Cortex of kidney (tissue), 1 donor: ENCODE data around the gene CHST11.

Experiments
- DNase-seq: peaks from one replicate; lab custom pipeline; 2025; lab: John Stamatoyannopoulos, UW

The CHST11 gene

DNA sequence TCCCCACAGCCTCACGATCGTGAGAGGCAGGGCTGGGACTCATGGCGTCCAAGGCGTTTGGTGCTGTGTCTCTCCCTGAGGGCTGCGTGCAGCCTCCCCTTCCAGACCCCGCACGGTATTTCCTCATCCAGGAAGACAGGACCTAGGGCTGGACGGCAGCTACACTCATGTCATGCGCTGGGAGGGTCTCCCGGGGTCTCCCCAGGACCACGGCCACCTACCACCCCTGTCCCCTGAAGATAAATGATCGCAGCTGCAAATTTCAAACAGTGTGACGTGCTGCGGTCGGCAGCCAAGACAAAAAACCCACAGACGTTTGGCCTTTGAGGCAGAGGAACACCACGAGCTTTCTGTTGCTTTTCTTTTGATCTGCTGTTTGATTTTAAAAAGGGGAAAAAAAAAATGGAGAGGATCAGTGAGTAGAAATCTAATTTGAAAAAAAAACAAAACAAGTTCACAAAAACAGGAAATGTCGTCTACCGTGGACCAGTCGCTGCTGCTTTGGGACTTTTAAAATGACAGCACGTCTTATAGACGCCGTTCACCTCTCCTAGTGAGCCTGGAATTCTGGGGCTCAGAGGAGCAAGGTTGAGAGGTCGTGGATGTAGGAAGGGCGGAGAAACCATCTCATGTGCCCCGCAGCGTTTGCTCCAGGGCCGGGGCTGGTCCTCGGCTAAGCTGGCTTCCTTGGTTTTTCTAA is 263.7 kb downstream of the CHST11 start:
- no peak for DNase-seq

DNA sequence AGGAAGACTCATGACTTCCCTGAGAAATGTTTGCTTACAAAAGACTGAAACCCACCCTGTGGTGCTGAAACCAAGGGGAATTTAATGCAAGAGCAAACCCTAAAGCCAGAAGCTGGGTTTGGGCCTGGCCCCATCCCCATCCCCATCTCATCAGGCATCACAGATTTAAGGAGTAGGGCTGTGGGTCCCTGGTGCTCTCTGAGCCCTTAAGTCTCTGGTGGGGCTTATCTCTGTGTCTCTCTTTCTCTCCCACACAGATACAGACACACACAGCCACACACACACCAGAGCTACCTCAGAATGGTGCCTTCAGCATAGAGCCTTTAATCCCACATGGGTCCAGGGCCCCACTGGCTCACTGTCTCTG is 264.3 kb downstream of the CHST11 start:
- no peak for DNase-seq

DNA sequence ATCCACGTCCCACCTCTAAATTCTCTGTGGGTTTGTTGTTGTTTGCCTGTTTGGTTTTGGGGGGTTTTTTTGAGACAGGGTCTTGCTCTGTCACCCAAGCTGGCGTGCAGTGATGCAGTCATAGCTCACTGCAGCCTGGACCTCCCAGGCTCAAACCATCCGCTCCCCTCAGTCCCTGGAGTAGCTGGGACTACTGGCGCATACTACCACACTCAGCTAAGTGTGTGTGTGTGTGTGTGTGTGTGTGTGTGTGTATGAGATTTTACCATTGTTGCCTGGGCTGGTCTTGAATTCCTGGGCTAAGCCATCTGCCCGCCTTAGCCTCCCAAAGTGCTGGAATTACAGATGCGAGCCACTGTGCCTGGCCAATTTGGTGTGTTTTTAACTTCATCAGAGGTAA is 265.2 kb downstream of the CHST11 start:
- no peak for DNase-seq

DNA sequence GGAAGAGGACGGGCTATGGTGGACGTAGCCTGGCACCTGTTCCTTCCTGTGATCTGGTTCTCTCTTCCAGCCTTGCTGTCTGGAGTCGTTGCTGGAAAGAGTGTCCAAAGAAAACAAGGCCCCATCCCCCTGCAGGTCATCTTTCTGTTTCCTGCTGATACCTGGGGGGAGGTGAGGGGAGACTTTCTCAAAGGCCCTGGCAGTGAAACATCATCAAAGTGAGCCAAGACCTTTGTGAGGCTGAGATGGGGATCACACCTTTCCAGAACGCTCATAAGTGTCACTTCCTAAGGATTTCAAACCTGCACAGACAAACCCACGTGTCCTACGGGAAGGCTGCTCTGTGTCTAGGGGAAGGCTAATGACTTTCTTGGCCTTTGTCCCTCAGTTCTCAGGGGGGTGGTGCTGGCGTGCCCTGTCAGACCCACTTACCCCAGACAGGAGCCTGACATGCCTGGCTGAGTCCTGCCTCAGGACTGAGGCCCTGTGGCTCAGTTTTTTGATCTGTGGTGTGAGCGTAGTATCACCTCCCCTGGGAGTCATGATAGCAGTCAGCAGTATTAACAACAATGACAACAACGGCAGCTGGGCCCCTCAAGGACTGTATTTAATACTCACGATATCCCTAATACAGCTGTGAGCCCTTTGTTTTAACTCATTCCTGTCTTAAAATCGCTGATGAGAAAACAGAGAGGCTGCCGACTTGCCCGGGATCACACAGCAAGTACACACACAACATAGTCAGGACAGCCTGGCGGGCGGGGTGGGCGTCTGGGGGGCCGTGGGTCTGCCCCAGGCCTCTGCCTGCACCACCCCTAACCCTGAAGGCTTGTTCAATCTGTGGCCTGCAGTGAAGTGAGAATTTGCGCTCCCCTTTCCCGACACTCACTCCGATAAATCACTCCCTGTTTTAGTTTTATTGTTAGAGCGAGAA is 266.1 kb downstream of the CHST11 start:
- no peak for DNase-seq

DNA sequence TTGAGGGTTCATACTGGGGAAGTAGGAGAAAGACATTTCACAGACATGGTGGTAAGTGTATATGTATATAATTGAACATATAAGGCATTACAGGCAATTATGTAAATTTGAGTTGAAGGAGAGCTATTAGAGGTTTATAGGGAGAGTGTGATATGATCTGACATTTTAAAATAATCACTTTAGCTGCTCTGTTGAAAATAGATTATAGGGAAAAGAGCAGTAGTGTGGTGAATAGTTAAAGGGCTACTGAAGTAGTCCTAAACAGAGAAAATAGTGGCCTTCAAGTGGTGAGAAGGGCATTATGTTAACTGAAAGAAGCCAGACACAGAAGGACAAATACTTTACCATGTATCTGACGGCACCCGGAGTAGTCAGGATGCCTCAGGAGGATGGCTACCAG is 267.1 kb downstream of the CHST11 start:
- no peak for DNase-seq

DNA sequence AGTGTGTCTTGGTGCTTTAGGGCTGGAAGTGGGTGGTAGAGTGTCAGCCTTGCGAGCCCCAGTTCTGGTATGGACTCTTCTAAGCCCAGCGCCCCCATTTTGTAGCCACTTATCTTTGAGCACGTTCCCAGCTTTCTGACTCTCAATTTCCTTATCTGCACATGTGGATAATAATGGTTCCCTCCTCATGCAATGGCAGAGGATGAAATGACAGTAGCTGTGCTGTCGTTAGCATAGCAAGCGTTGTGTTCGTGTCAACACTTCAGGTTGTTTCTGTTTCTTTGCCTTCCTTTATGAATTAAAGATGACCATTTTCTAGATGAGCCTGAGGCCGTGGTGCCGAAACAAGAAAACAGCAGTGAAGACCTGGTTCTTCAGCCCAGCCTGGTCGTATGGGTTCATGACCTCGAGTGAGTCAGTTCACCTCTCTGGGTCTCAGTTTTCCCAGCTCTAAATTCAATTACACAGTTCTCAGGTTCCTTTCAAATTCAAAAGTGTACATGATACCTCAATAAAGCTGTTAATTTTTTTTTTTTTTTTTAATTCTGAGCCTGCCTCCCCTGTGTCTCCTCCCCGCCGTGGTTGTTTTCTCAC is 268.3 kb downstream of the CHST11 start:
- DNase-seq, result no peak

DNA sequence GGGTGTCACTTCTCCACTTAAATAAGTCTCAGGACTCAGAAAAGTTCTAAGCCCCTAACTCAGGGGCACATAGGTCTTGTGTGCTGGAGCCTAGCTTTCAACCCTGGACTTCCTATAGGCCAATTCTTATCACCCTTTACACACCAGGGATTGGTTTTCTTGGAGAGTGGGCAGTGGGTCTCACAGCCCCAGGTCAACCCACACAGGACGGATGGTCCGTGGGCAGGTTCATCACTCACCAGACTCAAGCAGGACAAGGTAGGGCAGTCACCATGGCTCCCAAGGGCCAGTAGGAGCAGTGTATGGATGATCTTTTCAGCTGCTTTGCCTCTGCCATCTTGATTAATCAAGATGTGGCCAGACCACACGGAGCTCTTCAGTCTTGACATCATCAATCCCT is 268.9 kb downstream of the CHST11 start:
- no peak for DNase-seq

DNA sequence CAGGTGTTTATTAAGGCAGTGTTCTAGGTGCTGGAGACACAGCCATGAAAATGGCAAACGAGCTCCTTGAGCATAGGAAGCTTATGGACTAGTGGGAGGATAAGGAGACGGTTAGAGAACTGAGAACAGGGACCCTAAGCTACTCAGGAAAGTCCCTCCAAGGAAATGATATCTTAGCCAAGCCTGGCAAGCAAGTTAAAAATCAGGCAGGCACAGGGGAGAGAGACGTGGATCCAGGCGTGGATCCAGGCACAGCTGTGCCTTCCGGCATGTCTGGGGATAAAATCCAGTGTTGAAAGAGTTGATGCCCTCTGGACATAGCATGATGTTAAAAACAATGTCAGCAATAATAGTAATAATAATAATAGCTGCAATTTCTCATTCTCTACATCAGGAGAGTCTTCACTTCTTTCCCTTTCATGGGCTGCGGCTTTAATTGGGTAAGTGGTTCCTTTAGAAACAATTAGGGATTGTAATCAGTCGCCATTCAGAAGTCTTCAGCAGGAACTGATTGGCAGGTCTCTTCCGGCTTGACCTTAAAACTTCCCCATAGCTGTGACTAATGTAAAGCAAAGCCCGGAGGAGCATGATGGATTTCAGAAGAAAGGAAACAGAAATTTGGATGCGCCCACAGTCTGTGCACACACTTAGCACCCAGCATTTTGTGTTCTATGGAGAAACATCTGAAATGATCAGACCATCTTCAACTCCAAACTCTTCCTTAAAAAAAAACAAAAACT is 271.1 kb downstream of the CHST11 start:
- no peak for DNase-seq

DNA sequence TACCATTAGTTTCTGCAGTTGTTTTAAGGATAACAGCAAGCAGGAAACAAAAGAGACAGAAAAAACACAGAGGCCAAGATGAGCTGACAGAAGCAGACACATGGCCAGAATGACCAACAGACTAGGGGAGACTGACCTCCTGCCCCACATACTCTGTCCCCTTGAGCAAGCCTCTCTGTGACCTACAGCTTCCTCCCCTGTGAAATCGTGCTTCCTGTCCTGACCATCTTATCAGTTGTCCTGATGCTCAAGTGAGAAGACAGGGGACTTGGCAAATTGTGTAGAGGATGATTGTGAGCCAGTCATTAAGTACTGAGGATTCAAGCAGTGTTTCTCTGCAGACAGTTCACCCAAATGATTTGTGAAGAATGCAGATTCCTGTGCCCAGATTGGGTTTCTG is 272.3 kb downstream of the CHST11 start:
- no peak for DNase-seq

DNA sequence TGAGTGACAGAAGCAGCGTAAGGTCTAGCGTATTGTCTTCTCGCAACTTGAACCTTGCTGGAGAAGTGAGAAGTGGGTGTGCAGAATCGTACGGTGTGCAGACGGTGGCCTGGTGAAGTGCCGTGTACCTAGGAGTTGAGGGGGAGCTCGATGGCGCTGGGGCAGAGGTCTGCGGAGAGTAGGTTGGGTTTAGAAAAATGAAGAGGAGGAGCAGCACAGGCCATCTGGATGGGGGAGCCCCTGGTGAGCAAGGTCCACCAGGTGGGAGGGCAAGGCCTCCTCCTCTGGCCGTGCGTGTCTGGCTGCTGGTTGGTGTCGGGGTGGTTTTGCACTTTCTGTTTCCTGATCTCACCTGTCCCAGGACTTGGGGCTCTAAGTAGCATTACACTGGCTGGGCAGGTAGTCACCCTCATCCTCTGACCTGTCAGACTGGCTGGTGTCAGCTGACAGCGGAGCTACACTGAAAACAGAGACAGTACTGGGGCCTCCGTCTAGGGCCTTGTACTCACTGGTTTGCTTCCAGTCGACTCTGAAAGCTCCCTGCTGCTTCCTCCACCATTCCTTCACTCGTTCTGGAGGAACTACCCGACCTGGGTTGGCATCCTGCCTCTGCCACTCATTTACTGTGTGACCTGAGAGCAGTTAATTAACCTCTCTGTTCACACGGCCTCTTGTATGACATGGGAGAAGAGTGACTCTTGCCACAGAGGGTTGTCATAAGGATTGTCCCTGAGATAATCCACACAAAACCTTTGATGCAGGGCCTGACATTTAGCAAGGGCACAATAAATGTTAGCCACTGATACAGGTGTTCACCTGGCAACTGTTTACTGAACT is 273.1 kb downstream of the CHST11 start:
- no peak for DNase-seq

DNA sequence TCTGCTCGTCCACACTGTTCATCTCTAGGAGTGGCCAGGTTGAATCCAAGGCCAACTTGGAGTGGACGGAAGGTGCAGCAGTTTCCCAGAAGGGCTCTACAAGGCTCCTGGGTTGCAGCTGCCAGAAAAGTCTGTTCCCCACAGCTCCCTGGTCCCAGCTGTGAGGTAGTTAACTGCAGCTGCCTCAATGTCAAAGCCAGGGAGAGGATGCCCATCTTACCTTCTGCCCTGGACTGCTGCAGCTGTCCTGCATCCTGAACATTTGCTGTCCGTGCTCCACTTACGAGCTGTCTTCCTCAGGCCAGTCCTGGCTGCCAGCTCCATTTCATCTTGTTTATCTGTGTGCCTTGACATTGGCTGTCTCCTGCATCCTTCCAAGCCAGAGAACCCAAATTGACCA is 274.0 kb downstream of the CHST11 start:
- DNase-seq, result no peak

DNA sequence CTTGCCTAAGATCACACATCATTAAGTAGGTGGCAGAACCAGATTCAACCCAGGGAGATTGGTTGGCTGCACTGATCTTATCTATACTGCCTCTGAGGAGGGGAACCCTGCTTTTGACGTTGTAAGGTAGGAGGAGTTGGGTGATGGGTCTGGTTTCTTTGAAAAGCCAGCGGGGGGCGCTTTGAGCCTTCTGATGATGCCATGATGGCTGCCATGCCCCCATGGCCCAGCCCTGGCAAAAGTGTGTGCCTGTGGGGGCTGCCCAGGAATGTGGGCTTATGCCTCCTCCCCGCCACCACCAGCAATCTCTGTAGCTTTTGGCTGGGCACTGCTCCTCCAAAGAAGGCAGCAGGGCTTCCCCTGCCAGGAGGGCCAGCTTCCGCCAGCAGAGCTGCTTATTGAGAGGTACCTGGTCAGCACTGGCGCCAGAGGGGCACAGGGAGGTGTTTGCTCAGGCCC is 277.0 kb downstream of the CHST11 start:
- no peak for DNase-seq

DNA sequence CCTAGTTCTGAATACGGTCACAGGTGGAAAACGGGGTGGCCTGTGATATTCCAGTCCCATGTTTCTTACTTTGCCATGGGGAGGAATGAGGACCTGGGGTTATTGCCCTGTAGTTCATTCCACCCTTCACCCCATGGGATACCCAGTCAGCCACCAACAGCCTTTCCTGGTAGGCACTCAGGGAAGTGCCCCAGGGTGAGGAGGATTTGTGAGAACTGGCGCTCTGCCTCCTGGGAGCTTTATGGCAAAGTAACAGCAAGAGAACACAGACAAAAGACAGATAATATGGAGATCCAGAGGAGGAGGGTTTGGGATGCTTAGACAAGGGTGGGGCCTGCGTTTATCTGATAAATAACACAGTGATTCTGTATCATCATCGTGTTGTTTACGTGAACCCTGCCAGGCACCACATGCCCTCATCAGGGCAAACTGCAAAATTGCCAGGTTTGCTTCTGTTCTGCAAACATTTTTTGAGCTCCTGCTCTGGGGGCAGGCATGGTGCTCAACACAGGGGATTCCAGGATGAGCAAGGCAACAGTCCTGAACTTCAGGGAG is 277.9 kb downstream of the CHST11 start:
- DNase-seq, result no peak

DNA sequence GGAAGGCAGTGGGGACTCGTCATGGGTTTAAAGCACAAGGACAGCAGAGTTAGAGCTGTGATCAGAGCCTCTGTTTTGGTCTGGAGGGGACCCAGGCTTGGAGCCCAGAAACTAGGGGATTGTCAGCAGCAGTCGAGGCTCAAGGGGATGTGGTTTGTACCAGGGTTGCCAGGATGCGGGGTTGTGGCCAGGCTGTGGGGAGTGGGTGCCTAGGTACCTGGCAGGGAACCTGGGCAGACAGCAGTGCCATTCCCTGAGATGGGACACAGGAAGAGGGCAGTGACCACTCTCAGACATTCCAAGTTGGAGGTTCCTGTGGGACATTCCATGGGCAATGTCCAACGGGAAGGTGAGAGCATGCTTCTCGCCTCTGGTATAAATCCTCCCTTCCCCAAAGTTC is 279.1 kb downstream of the CHST11 start:
- DNase-seq, result no peak

DNA sequence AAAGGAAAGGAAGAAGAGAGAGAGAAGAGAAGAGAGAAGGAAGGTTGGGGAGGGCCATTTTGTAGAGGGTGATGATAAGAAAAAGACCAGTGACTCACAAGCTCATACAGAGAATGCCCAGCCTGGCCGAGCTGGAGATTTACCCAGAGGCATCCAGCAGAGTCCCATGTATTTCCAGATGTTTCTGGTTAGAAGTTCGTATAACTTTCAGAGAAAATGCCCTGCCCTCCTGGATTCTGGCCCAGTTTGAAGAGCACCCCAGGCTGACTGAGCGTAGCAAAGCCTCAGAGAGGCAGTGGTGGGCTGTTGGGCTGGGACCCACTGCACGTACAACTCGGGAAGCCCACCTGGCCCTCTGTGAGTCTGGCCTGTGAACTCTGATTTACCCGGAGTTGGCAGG is 279.6 kb downstream of the CHST11 start:
- no peak for DNase-seq

DNA sequence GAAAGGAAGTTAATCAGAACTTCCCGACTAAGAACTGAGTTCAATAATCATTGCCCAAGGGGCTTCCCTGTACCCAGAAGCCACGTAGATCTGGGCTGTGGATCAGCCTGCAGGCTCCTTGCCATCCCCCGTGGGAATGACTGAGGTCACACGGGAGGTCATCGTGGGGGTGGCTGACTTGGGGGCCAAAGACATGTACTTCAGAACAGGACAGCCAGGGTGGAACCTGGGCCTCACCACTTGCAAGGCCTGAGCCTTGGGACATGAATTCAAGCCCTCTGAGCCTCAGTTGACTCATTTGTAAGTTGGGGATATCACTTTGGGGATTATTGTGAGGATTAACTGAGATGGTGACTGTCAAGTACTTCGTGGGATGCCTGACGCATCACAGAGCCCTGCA is 280.4 kb downstream of the CHST11 start:
- DNase-seq, result no peak

DNA sequence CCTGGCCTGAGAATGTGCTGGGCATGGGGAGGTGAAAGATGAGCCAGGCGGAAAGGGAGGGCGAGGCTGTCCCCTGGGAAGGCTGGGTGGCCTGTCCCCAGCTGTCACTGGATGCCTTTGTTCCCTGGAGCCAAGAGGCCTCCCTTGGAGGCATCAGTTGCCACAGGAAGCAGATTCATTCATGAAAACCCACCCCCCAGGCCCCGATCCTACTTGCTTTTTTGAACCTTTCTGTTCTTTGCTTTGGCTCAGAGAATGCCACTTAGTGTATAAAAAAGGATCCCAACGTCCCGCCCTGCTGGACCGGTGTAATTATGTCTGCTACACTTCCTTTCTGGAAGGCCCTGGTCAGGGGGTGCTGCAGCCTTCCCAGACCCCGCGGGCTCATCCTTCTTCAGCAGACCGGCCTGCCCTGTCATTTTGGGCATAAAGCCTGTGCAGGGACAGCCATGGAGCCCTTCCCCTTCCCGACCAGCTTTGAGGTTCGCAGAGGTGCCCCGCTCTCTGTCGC is 281.1 kb downstream of the CHST11 start:
- no peak for DNase-seq

DNA sequence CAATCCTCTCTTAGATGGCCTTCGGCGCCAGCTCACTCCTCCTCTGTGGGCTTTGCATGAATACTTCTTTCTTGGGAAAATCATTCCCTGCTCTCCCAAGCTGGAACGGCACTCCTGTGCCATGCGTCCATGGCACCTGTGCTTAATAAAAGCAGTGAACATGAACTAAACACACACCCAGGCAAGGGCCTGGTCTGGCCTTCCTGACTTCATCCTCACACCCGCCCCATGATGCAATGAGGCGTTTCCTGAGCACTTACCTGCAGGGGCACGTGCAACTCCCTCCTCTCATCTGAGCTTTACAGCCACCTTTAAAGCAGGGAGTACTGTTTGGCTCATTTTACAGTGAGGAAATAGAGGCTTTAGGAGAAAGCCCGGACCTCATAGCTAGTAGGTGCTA is 281.6 kb downstream of the CHST11 start:
- no peak for DNase-seq

DNA sequence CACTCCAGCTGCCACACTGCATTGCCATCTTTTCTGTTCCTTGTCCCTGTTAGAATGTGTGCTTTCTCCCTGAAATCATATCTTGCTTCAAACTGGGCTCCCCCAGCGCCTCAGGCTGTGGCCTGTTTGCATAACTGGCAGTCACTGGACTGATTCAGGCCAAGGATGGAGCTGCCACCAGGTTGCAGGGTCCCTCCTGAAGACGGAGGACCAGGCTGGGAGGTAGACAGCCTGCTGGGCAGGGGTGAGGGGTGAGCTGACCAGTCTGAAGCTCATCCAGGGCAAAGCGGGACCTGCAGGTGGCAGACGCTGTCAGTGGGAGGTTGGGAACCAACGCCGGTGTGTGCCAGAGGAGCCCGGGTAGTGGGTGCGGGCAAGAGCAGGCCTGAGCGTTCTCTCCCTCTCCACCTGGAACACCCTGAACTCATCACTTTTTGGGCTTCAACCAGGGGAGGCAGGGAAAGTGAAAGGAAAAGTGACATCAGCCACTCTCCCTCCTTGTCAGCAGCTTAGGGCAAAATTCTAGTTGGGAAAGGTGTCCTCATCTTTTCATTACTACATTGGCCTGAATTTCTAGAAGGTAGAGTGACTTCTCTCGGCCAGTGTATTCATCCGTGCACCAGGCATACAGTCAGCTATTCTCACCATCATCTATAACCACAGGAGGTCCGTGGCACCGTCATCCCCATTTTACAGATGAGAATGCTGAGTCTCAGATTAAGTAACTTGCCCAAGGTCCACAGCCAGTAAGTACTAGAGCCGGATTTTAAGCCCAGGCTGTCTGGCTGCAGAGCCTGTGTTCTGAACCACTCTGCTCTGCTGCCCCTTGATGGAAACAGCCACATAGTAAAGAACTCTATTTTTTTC is 282.3 kb downstream of the CHST11 start:
- no peak for DNase-seq

DNA sequence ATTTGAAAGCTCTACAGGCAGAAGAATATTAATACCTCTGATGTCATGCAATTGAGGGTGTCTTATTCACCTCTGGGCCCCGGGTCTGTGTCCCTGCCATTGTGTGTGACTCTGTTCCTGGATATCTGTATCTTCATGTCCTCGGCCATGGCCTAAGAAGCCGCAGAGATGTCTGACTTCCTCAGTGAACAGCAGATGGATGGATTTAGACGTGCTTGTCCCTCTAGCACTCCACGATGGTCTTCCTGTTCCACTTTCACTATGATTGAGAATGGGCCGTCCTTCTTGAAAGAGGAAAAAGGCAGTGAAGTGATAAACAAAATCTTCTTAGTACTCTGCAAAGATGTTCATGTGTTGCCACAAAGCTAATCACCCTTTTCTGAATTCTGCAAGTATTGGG is 283.9 kb downstream of the CHST11 start:
- DNase-seq, result no peak
